OCI-LY1 (cell line): Measurements from ENCODE around the gene CD4.
A peak's percentile ranks its signal among the peaks of the same experiment; 100 is the strongest.

Experiments used
- H2AFZ ChIP-seq: fragments of 200-600 bp; sonication (generic), shearing (Covaris generic); 2 replicates; pipeline ENCODE4 v1.6.0; 2014; ENCODE audit warnings: antibody characterized with exemption, mild to moderate bottlenecking, low read length
- H3F3A ChIP-seq: fragments of 200-600 bp; sonication (generic), shearing (Covaris generic); 2 replicates; pipeline ENCODE4 v1.6.0; 2014; ENCODE audit warnings: mild to moderate bottlenecking, antibody characterized with exemption, low read length, moderate library complexity; ENCODE audit not compliant: insufficient read depth
- H3K27ac ChIP-seq: fragments of 200-600 bp; sonication (generic); 2 replicates; pipeline ENCODE4 v1.5.1; 2014; ENCODE audit warnings: low read length, mixed run types, mild to moderate bottlenecking, low read depth; ENCODE audit not compliant: poor library complexity, severe bottlenecking
- H3K27me3 ChIP-seq: fragments of 200-600 bp; sonication (generic); 2 replicates; pipeline ENCODE4 v1.6.0; 2014; ENCODE audit warnings: antibody characterized with exemption, mild to moderate bottlenecking, low read length, moderate library complexity; ENCODE audit not compliant: insufficient read depth
- H3K36me3 ChIP-seq: fragments of 200-600 bp; sonication (generic); 2 replicates; pipeline ENCODE4 v1.6.1; 2014; ENCODE audit warnings: mild to moderate bottlenecking, antibody characterized with exemption, low read length, moderate library complexity, mixed read lengths; ENCODE audit not compliant: insufficient read depth
- H3K4me1 ChIP-seq: fragments of 200-600 bp; sonication (generic); 2 replicates; pipeline ENCODE4 v1.5.1; 2014; ENCODE audit warnings: mild to moderate bottlenecking, low read length, moderate library complexity; ENCODE audit not compliant: insufficient read depth, severe bottlenecking
- H3K4me2 ChIP-seq: fragments of 200-600 bp; sonication (generic), shearing (Covaris generic); 2 replicates; pipeline ENCODE4 v1.6.1; 2014; ENCODE audit warnings: low read length
- H3K4me3 ChIP-seq: fragments of 200-600 bp; sonication (generic); 2 replicates; pipeline ENCODE4 v1.5.1; 2014; ENCODE audit warnings: low read length, low read depth, mild to moderate bottlenecking, mixed read lengths; ENCODE audit not compliant: poor library complexity, severe bottlenecking
- H3K79me2 ChIP-seq: fragments of 200-600 bp; shearing (Covaris generic); 2 replicates; pipeline ENCODE4 v1.6.1; 2016; ENCODE audit warnings: mixed run types, low read length, mixed read lengths; ENCODE audit not compliant: insufficient read depth
- H3K9ac ChIP-seq: fragments of 200-600 bp; sonication (generic), shearing (Covaris generic); 2 replicates; pipeline ENCODE4 v1.6.1; 2014; ENCODE audit warnings: mild to moderate bottlenecking, low read length, mixed read lengths
- H3K9me2 ChIP-seq: fragments of 200-600 bp; sonication (generic), shearing (Covaris generic); 2 replicates; pipeline ENCODE4 v1.6.1; 2014; ENCODE audit warnings: low read depth, mild to moderate bottlenecking, low read length, mixed read lengths
- H3K9me3 ChIP-seq: fragments of 200-600 bp; shearing (Covaris generic); 2 replicates; pipeline ENCODE4 v1.6.1; 2014; ENCODE audit warnings: low read length, mixed read lengths
- H4K20me1 ChIP-seq: fragments of 200-600 bp; sonication (generic), shearing (Covaris generic); 2 replicates; pipeline ENCODE4 v1.6.0; 2016; ENCODE audit warnings: mild to moderate bottlenecking, low read length; ENCODE audit not compliant: insufficient read depth
- EZH2 ChIP-seq: fragments of 200-600 bp; sonication (generic), shearing (Covaris generic); IDR thresholded peaks from 2 replicates; pipeline ENCODE4 v1.8.0; 2017; ENCODE audit warnings: borderline replicate concordance, mixed run types, mild to moderate bottlenecking, antibody characterized with exemption, low read length, moderate library complexity, mixed read lengths
- TF ChIP-seq, protein P1 (sequence below): fragments of 200-600 bp; sonication (generic), shearing (Covaris generic); IDR thresholded peaks from 2 replicates; pipeline ENCODE4 v1.5.1; 2017; ENCODE audit warnings: mild to moderate bottlenecking, antibody characterized with exemption, low read length, moderate library complexity, mixed read lengths

The CD4 gene

DNA sequence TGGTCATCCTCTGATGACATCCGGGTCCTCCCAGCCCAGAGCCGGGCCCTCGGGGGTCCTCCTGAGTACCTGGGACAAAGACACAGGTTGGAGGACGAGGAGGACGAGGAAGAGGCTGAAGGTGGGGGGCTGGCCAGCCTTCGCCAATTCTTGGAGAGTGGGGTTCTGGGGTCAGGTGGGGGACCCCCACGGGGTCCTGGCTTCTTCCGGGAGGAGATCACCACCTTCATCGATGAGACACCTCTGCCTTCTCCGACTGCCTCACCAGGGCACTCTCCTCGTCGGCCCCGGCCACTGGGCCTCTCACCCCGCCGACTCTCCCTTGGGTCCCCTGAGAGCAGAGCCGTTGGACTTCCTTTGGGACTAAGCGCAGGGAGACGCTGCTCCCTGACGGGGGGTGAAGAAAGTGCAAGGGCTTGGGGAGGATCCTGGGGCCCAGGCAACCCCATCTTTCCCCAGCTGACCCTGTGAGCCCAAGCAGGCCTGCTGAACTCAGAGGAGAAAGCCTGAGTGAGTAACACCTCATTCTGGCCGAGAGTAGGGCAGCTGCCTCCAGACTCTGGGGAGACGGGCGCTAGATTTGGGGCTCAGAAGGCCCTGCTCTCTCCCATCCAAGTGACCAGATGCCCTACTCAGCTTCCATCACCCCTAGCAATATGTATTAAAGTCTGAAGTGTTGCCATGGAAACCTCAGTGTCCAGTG lies 37.6 kb downstream of the CD4 start:
- Histone ChIP-seq H3K27me3 (peaks cover 5% of the 10 kb centered on the region; the same call in 1 of the 2 replicates), H2AFZ (no peak overlapping the region), H3K79me2 (no peaks in the 10 kb centered on the region), H3K4me1 (peaks cover 6% of the 10 kb centered on the region), H3K4me2 (no peak overlapping the region), H3K9me3 (no peaks in the 10 kb centered on the region), H4K20me1 (no peaks in the 10 kb centered on the region), H3K36me3 (no peaks in the 10 kb centered on the region), H3K9me2 (no peaks in the 10 kb centered on the region), H3K4me3 (no peak overlapping the region), H3K9ac (no peak overlapping the region), H3F3A (no peaks in the 10 kb centered on the region), H3K27ac (no peak overlapping the region)
- TF ChIP-seq EZH2 = no peak
- TF ChIP-seq, protein P1, sequence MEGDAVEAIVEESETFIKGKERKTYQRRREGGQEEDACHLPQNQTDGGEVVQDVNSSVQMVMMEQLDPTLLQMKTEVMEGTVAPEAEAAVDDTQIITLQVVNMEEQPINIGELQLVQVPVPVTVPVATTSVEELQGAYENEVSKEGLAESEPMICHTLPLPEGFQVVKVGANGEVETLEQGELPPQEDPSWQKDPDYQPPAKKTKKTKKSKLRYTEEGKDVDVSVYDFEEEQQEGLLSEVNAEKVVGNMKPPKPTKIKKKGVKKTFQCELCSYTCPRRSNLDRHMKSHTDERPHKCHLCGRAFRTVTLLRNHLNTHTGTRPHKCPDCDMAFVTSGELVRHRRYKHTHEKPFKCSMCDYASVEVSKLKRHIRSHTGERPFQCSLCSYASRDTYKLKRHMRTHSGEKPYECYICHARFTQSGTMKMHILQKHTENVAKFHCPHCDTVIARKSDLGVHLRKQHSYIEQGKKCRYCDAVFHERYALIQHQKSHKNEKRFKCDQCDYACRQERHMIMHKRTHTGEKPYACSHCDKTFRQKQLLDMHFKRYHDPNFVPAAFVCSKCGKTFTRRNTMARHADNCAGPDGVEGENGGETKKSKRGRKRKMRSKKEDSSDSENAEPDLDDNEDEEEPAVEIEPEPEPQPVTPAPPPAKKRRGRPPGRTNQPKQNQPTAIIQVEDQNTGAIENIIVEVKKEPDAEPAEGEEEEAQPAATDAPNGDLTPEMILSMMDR = no peak

DNA sequence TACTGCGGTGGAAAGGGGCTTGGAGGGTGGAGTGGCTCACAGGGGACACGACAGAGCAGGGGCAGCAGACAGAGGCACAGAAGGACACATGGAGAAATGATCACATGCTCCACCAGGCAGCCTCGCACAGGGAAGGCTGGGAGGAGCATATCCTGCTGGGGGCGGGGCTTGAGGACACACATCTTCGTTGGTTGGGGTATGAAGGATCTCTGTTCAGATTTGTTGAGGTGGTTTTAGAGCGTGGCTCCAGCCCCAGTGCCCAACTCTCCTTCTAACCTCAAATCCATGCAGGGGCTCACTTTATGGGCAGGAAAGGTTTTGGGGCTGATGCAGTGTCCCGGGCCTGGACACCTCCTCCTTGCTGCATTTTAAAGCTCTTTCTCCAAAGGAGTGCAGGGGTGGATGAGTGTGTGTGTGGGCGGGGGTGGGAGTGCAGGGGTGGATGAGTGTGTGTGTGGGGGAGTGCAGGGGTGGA lies 38.1 kb downstream of the CD4 start:
- no peak overlapping the region for H3K4me2 ChIP-seq
- TF ChIP-seq, protein P1 = no peak
- no peak for TF ChIP-seq EZH2
- no peaks in the 10 kb centered on the region for H3K36me3 ChIP-seq
- H3F3A ChIP-seq = no peaks in the 10 kb centered on the region
- H3K9me3 ChIP-seq = no peaks in the 10 kb centered on the region
- H3K79me2 ChIP-seq = no peaks in the 10 kb centered on the region
- no peak overlapping the region for H3K27ac ChIP-seq
- peaks cover 6% of the 10 kb centered on the region for H3K4me1 ChIP-seq
- H3K27me3 ChIP-seq = peaks cover 5% of the 10 kb centered on the region; the same call in 1 of the 2 replicates
- no peak overlapping the region for H2AFZ ChIP-seq
- H3K9me2 ChIP-seq = no peaks in the 10 kb centered on the region
- H3K9ac ChIP-seq = no peak overlapping the region
- H3K4me3 ChIP-seq = no peak overlapping the region
- H4K20me1 ChIP-seq = no peaks in the 10 kb centered on the region

DNA sequence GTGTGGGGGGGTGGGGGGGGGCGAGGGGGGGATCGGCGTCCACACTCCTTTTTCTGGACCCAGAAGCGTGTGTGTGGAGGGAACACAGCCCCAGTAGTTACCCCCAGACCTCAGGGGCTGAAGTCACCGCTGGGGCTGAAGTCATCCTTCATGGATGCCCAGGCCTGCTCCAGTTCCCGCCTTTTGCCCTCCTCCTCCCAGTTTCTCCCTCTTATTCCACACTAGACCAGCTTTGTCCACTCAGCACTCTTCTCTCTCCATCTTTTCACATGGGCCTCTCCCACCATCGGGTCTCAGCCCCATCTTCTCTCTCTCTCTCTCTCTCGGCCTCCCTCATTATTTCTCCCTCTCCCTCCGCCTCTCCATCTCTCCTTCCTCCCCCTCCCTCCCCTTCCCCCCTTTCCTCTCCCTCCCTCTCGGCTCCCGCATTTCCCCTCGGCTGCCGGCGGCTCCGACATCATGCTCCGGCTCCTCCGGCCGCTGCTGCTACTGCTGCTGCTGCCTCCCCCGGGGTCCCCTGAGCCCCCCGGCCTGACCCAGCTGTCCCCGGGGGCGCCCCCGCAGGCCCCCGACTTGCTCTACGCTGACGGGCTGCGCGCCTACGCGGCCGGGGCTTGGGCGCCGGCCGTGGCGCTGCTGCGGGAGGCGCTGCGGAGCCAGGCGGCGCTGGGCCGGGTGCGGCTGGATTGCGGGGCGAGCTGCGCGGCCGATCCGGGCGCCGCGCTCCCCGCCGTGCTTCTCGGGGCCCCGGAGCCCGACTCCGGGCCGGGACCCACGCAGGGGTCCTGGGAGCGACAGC lies 38.9 kb downstream of the CD4 start, which contains the start of gene P3H3:
TSS of gene P3H3 (plus strand) at position 426 of the 799 bp plus-strand sequence. CDS start at position 460, 34 bp downstream.
- H3K4me2 ChIP-seq = peak within 1 kb of the TSS; percentile 49
- H3K36me3 ChIP-seq = no peaks in the 10 kb centered on the region
- no peaks in the 10 kb centered on the region for H3K9me2 ChIP-seq
- no peaks in the 10 kb centered on the region for H3K79me2 ChIP-seq
- no peaks in the 10 kb centered on the region for H3F3A ChIP-seq
- no peaks in the 10 kb centered on the region for H4K20me1 ChIP-seq
- no peak within 1 kb of the TSS for H3K27ac ChIP-seq
- peaks cover 5% of the 10 kb centered on the region; the same call in 1 of the 2 replicates for H3K27me3 ChIP-seq
- no peaks in the 10 kb centered on the region for H3K9me3 ChIP-seq
- H3K4me1 ChIP-seq = peaks cover 6% of the 10 kb centered on the region
- TF ChIP-seq, protein P1 = no peak
- no peak for TF ChIP-seq EZH2
- H3K4me3 ChIP-seq = peak within 1 kb of the TSS; percentile 39
- no peak within 1 kb of the TSS for H2AFZ ChIP-seq
- H3K9ac ChIP-seq = no peak within 1 kb of the TSS; the same call in 1 of the 2 replicates
